Keratinocyte (primary cell): ENCODE measurements around the gene NXPH4. TPM values are rescaled to one million over a fixed set of nuclear protein-coding genes. Genes with fewer than 3 reads are reported as not detected.

ENCODE experiments used
- DNase-seq: peaks from one replicate; pipeline ENCODE4 v3.0.0-alpha.2; 2011; ENCODE audit warnings: low read depth, missing footprints, low spot score
- FAIRE-seq: peaks from 2 replicates; lab custom pipeline; 2011; peaks lifted over from hg19 to GRCh38; lab: Jason Lieb, UNC
- H2AFZ ChIP-seq: 2 replicates; pipeline ENCODE4 v1.6.0; 2012; ENCODE audit warnings: low read length, control low read depth, inconsistent platforms; ENCODE audit not compliant: control insufficient read depth
- H3K27ac ChIP-seq: 2 replicates; pipeline ENCODE4 v1.5.1; 2011; ENCODE audit warnings: low read length; ENCODE audit not compliant: control insufficient read depth, insufficient read depth
- H3K27me3 ChIP-seq: 3 replicates; pipeline ENCODE4 v1.6.0; 2011; ENCODE audit warnings: low read length; ENCODE audit not compliant: control insufficient read depth, insufficient read depth; ENCODE audit errors: extremely low read depth
- H3K36me3 ChIP-seq, 2 experiments: 2 replicates in 1 of 2; 3 replicates in 1 of 2; pipeline ENCODE4 v1.5.1; 2011; ENCODE audit warnings: low read length in 2 of 2, mild to moderate bottlenecking in 1 of 2; ENCODE audit not compliant: control insufficient read depth in 2 of 2, insufficient read depth in 2 of 2; ENCODE audit errors: extremely low read depth in 1 of 2
- H3K4me1 ChIP-seq: 3 replicates; pipeline ENCODE4 v1.5.1; 2011; ENCODE audit warnings: low read length; ENCODE audit not compliant: control insufficient read depth, insufficient read depth; ENCODE audit errors: extremely low read depth
- H3K4me2 ChIP-seq: 3 replicates; pipeline ENCODE4 v1.6.0; 2011; ENCODE audit warnings: low read depth, low read length; ENCODE audit not compliant: control insufficient read depth, insufficient read depth; ENCODE audit errors: extremely low read depth
- H3K4me3 ChIP-seq, 3 experiments: fragments of 200-600 bp in 1 of 3; sonication (generic) in 1 of 3; 2 replicates in 2 of 3; 3 replicates in 1 of 3; pipeline ENCODE4 v1.5.1; 2011 to 2016; ENCODE audit warnings: low read length in 3 of 3, mild to moderate bottlenecking in 3 of 3, control low read depth in 2 of 3, inconsistent platforms in 1 of 3, low read depth in 1 of 3, mixed read lengths in 1 of 3, mixed run types in 1 of 3, moderate library complexity in 1 of 3; ENCODE audit not compliant: control insufficient read depth in 2 of 3, insufficient read depth in 2 of 3; ENCODE audit errors: extremely low read depth in 1 of 3
- H3K79me2 ChIP-seq: 2 replicates; pipeline ENCODE4 v1.6.0; 2012; ENCODE audit warnings: low read length; ENCODE audit not compliant: control insufficient read depth, insufficient read depth
- H3K9ac ChIP-seq: 3 replicates; pipeline ENCODE4 v1.6.0; 2011; ENCODE audit warnings: low read length; ENCODE audit not compliant: control insufficient read depth, insufficient read depth; ENCODE audit errors: extremely low read depth
- H3K9me1 ChIP-seq: 3 replicates; pipeline ENCODE4 v1.6.0; 2011; ENCODE audit warnings: low read length; ENCODE audit not compliant: control insufficient read depth, insufficient read depth; ENCODE audit errors: extremely low read depth
- H3K9me3 ChIP-seq: 2 replicates; pipeline ENCODE4 v1.5.1; 2012; ENCODE audit warnings: low read depth, low read length; ENCODE audit not compliant: control insufficient read depth
- H4K20me1 ChIP-seq: 3 replicates; pipeline ENCODE4 v1.6.0; 2011; ENCODE audit warnings: low read length; ENCODE audit not compliant: control insufficient read depth, insufficient read depth; ENCODE audit errors: extremely low read depth
- EZH2 ChIP-seq: IDR thresholded peaks from one replicate; pipeline ENCODE4 v1.6.1; 2012; ENCODE audit warnings: inconsistent platforms, mild to moderate bottlenecking, low read length, moderate library complexity
- dilution Hi-C: fragments of 300-500 bp; cut with MboI; formaldehyde crosslinking; loops from one replicate; pipeline ENCODE4 v1.7.0; 2020; ENCODE audit warnings: low sequenced_read_pairs; ENCODE audit not compliant: extremely low pct_ligation_motif_present
- polyA plus RNA-seq, 5 experiments: library from polyadenylated mRNA; depleted of rRNA in 3 of 5; stranded (reverse) in 3 of 5; stranded (forward) in 1 of 5; unstranded in 1 of 5; fragments of >200 nt; gene quantifications; 1 replicate in 1 of 5; 2 replicates in 3 of 5; 3 replicates in 1 of 5; pipeline versions ENCODE4 v1.2.1 to v1.2.3, GENCODE V29; 2011 to 2012; ENCODE audit warnings: missing spikeins in 2 of 5, low read depth in 1 of 5, low replicate concordance in 1 of 5
- TF ChIP-seq, protein P1 (sequence below), 3 experiments: IDR thresholded peaks in 1 of 3; conservative IDR thresholded peaks in 1 of 3; optimal IDR thresholded peaks in 1 of 3; 2 replicates in 2 of 3; 3 replicates in 1 of 3; pipeline versions ENCODE3 to v1.5.1; 2011; ENCODE audit warnings: low read length in 3 of 3, mild to moderate bottlenecking in 3 of 3, moderate library complexity in 2 of 3, control low read depth in 1 of 3, inconsistent platforms in 1 of 3; ENCODE audit not compliant: insufficient read depth in 2 of 3; ENCODE audit errors: extremely low read depth in 1 of 3

The NXPH4 gene
- polyA plus RNA-seq, 1 donor (not counting 4 experiments of a cell fraction or from before 2014, with no cell fraction given): 0.97 TPM

DNA sequence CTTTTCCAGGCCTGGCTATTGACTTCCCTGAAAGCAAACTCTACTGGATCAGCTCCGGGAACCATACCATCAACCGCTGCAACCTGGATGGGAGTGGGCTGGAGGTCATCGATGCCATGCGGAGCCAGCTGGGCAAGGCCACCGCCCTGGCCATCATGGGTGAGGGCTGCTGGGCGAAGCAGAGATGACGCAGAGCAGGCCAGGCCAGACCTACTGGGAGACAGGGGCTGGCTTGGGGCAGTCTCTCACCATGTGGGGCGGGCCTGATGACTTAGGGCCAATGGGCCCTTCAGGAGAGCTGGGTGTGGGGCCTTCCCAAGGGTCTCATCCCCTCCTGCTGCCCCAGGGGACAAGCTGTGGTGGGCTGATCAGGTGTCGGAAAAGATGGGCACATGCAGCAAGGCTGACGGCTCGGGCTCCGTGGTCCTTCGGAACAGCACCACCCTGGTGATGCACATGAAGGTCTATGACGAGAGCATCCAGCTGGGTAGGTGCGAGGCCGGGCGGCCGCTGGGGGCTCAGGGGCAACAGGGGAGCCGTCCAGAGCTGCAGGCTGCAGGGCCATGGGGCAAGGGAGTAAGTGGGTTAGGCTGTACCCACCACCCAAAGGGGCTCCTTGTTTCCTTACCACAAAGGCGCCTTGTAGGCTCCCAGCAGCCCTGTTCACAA lies 36.1 kb upstream of the NXPH4 start:
- Histone ChIP-seq H3K27me3 (no peaks in the 10 kb centered on the region), H3K4me3 (no peak overlapping the region), H4K20me1 (no peaks in the 10 kb centered on the region), H3K9ac (no peak overlapping the region), H3K9me1 (no peaks in the 10 kb centered on the region), H2AFZ (no peak overlapping the region), H3K36me3 (peaks cover 3 to 18% of the 10 kb centered on the region in 2 experiments), H3K9me3 (no peaks in the 10 kb centered on the region), H3K27ac (no peak overlapping the region), H3K4me2 (no peak overlapping the region), H3K4me1 (peaks cover 25% of the 10 kb centered on the region), H3K79me2 (no peaks in the 10 kb centered on the region)
- DNase-seq (no peak), FAIRE-seq (no peak)
- dilution Hi-C loops: no loop called here
- TF ChIP-seq, protein P1, sequence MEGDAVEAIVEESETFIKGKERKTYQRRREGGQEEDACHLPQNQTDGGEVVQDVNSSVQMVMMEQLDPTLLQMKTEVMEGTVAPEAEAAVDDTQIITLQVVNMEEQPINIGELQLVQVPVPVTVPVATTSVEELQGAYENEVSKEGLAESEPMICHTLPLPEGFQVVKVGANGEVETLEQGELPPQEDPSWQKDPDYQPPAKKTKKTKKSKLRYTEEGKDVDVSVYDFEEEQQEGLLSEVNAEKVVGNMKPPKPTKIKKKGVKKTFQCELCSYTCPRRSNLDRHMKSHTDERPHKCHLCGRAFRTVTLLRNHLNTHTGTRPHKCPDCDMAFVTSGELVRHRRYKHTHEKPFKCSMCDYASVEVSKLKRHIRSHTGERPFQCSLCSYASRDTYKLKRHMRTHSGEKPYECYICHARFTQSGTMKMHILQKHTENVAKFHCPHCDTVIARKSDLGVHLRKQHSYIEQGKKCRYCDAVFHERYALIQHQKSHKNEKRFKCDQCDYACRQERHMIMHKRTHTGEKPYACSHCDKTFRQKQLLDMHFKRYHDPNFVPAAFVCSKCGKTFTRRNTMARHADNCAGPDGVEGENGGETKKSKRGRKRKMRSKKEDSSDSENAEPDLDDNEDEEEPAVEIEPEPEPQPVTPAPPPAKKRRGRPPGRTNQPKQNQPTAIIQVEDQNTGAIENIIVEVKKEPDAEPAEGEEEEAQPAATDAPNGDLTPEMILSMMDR (optimal IDR thresholded peaks at IDR 0.05 in 1 of 3, IDR thresholded peaks at IDR 0.05 in 1 of 3, conservative IDR thresholded peaks at IDR 0.05 in 1 of 3; ENCODE audit: extremely low read depth in 1 of 3, insufficient read depth in 2 of 3, low read length in 3 of 3): no peak
- TF ChIP-seq EZH2: no peak

DNA sequence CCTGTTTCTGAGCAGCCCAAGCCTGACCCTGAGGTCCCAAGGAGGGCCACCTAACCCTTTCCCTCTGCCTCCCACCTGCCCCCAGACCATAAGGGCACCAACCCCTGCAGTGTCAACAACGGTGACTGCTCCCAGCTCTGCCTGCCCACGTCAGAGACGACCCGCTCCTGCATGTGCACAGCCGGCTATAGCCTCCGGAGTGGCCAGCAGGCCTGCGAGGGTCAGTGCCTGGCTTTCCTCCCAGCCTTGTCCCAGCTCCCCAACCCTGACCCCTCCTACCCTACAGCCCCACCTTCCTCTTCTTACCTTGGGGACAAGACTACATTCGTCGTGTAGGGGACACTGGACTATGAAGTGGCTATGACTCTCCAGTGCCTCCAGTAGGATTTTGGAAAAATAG lies 35.5 kb upstream of the NXPH4 start:
- no peak for FAIRE-seq
- H3K4me1 ChIP-seq: peaks cover 21% of the 10 kb centered on the region
- no peaks in the 10 kb centered on the region for H3K9me1 ChIP-seq
- no peak overlapping the region for H3K4me2 ChIP-seq
- H3K9ac ChIP-seq: no peak overlapping the region
- H3K79me2 ChIP-seq: no peaks in the 10 kb centered on the region
- dilution Hi-C loops: no loop called here
- H2AFZ ChIP-seq: no peak overlapping the region
- no peak overlapping the region for H3K4me3 ChIP-seq
- H3K36me3 ChIP-seq: peaks cover 3 to 21% of the 10 kb centered on the region in 2 experiments
- no peak for TF ChIP-seq EZH2
- TF ChIP-seq, protein P1 (optimal IDR thresholded peaks at IDR 0.05 in 1 of 3, IDR thresholded peaks at IDR 0.05 in 1 of 3, conservative IDR thresholded peaks at IDR 0.05 in 1 of 3; ENCODE audit: extremely low read depth in 1 of 3, insufficient read depth in 2 of 3, low read length in 3 of 3): no peak
- no peaks in the 10 kb centered on the region for H3K9me3 ChIP-seq
- no peak overlapping the region for H3K27ac ChIP-seq
- no peaks in the 10 kb centered on the region for H4K20me1 ChIP-seq
- DNase-seq: no peak
- H3K27me3 ChIP-seq: no peaks in the 10 kb centered on the region
